MM.1S (cell line): Measurements from ENCODE around the gene CCNYL1.

ENCODE experiments used
- EZH2 ChIP-seq: fragments of 300-600 bp; sonication (generic); optimal IDR thresholded peaks from 2 replicates; pipeline ENCODE3; 2017; ENCODE audit warnings: low read depth, mild to moderate bottlenecking, antibody characterized with exemption, low read length, mixed read lengths
- TF ChIP-seq, protein P1 (sequence below): fragments of 300-600 bp; sonication (generic); IDR thresholded peaks from 2 replicates; pipeline ENCODE4 v1.5.1; 2016; ENCODE audit warnings: antibody characterized with exemption, low read length, mixed read lengths

- no peak for TF ChIP-seq EZH2
- TF ChIP-seq, protein P1, sequence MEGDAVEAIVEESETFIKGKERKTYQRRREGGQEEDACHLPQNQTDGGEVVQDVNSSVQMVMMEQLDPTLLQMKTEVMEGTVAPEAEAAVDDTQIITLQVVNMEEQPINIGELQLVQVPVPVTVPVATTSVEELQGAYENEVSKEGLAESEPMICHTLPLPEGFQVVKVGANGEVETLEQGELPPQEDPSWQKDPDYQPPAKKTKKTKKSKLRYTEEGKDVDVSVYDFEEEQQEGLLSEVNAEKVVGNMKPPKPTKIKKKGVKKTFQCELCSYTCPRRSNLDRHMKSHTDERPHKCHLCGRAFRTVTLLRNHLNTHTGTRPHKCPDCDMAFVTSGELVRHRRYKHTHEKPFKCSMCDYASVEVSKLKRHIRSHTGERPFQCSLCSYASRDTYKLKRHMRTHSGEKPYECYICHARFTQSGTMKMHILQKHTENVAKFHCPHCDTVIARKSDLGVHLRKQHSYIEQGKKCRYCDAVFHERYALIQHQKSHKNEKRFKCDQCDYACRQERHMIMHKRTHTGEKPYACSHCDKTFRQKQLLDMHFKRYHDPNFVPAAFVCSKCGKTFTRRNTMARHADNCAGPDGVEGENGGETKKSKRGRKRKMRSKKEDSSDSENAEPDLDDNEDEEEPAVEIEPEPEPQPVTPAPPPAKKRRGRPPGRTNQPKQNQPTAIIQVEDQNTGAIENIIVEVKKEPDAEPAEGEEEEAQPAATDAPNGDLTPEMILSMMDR: no peak
These were observed 32.6 kb downstream of the CCNYL1 start for GRCh38 chr2:207744050-207744449.
